GM18511 (cell line): ENCODE results near the gene SVOPL.

Experiments used
- ATAC-seq: cut with Tn5 transposase; IDR thresholded peaks from one replicate; pipeline ENCODE4 v1.9.1; 2021; ENCODE audit warnings: mild to moderate bottlenecking, moderate library complexity; ENCODE audit not compliant: unreplicated experiment

The SVOPL gene

DNA sequence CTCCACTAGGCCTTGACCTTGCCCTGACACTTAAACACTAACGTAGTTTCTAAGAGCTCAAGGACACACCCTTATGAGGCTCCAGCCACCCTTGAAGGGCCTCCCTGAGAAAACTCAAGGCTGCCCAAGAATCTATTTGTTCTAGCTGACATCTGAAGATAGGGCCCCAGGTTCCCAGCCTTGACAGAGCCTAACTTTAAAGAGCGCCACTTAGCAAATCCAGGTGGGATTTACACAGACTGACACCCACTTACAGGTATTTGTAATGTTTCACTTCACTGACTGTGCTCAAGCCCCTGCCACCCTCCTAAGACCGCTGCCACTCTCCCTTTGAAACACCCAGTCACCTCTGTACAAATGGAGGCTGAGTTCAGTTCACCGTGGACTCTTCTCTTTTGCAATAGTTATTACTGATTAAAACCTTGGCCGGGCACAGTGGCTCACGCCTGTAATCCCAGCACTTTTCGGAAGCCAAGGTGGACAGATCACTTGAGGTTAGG lies 90.4 kb downstream of the SVOPL start:
- ATAC-seq = no peak

DNA sequence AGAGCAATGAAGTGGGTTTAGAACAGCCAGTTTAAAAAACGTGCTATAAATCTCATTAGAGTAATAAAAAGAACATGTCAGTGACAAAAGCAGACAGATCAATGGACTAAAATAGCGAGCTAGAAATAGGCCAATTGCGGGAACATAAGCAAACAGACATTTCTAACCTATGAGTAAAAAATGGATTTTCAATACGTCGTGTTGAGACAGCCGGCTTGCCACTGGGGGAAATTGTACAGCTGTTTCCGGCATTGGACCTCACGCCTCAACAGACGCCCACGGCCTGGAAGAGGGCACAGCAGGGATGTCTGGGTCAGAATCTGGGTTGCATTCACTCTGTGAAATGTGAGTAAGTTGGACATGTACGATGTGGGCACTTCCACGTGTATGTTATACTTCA lies 92.9 kb downstream of the SVOPL start:
- no peak for ATAC-seq

DNA sequence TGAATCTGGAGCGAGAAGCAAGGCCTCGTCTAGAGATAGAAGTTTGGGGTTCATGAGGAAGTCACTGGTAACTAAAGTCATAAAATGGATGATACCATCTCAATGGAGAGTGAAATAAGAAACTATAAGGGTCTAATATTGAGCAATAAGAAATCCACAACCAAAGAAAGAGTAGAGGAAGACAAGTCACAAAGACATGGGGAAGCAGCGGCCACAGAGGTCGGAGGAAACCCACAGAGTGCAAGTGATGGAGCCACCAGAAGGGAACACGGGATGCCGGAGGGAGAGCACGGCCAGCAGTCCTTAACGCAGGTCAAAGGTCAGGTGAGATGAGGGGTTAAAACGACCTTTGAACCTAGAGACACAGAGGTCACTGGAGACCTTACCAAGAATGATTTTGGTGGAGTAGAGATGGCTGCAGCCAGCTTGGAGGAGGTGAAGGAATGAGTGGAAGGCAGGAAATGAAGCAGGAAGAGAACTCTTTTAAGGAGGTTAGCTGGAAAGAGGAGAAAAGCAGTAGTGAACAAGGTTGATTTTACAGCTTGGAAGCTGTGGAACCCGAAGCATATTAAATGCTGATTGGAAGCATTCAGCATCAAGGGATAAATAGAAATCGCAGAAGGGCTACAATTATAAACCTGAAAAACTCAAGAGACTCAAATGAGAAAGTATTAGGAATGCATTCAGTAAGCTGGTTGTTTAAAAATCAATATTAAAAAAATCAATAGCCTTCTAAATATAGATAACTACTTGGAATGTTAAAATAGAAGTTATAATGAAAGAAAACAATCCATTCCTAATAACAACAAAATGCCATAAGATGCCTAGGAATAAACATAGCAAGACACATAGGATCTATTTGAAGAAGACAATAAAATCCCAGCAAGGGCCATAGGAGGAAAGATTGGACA lies 93.7 kb downstream of the SVOPL start:
- no peak for ATAC-seq

DNA sequence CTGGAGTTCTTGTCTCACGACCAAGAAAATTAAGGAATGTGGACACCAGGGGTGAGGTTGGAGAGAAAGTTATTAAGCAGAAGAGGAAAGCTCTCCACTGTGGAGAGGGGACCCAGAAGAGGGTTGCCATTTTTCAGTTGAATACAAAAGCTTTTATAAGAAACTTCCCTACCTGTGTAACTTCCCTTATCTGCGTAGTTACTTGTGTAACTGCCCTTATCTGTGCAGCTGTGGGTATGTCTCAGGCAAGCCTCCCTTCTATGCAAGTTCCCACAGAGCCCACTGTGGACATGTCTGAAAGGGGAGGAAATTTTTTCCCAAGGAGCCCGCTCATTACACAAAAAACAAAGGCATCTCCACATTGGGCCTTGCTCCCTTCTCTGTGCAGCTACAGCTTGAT lies 94.9 kb downstream of the SVOPL start:
- no peak for ATAC-seq

DNA sequence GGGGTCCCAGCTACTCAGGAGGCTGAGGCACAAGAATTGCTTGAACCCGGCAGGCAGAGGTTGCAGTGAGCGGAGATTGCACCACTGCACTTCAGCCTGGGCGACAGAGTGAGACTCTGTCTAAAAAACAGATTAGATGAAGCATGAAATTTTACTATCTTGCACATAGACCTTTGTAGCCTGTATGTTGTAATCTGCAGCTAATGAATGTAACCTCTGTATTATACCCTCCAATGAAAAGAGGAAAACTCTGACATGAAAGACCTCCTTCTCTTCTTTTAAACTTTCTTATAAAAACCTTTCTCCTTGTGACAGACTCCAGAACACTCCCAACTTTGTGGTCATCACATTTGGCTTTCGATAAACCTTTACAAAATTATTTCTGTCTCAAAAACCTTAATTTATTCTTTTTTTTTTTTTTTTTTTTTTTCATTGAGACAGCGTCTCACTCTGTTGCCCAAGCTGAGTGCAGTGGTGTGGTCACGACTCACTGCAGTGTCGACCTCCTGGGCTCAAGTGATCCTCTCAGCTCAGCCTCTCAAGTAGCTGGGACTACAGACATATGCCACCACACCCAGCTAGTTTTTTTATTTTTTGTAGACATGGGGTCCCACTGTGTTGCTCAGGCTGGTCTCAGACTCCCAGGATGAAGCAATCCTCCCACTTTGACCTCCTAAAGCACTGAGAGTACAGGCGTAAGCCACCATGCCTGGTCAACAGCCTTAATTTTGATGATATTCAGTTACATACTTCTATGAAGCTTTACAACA lies 97.4 kb downstream of the SVOPL start:
- ATAC-seq = no peak

DNA sequence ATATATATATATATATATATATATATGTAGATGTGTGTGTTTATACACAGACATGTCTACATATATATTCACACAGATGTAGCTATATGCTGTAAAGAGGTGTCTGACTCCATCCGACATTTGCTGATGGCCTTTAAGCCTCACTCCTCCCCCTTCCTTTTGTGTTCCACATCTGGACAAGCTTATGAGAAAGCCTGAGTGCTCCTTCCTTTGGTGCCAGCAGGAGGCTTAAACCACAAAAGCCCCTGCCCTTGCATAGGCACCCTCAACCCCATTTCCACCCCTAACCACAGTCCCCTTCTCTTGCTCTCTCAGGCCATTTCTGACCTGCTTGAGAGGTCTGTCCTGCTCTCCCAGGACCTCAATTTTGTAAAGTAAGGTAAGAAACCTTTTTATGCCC lies 98.7 kb downstream of the SVOPL start:
- no peak for ATAC-seq

DNA sequence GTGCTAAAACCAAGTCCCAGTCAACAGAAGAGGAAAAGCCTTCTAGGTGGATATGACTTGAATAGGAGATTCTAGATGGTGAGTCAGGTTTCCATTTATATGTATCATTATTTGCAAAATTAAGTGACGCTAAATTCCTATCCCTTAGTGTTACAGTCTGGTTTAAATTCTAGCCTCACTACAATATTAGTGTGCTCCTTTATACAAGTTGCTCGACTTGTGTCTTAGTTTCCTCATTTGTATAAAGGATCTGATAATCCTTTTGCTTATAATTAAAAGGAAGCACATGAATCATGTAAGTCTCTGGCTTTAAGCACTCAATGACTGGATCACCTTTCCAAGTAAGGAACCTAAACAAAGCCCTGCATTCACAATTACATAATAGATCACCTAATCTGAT lies 105.7 kb downstream of the SVOPL start:
- no peak for ATAC-seq

DNA sequence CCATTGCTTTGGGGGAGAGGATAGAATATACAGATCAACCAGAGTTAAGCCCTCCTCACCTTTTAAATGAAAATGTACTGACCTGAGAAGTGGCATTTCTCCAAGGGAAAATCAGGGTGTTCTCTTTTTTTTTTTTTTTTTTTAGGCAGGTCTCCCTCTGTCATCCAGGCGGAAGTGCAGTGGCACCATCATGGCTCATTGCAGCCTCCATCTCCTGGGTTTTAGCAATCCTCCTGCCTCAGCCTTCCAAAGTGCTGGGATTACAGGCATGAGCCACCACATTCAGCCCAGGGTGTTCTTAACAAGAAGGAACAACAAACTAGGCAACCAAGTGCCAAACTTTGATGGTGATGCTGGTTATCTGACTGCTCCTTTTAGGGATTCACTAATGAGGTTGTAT lies 111.0 kb downstream of the SVOPL start:
- no peak for ATAC-seq

DNA sequence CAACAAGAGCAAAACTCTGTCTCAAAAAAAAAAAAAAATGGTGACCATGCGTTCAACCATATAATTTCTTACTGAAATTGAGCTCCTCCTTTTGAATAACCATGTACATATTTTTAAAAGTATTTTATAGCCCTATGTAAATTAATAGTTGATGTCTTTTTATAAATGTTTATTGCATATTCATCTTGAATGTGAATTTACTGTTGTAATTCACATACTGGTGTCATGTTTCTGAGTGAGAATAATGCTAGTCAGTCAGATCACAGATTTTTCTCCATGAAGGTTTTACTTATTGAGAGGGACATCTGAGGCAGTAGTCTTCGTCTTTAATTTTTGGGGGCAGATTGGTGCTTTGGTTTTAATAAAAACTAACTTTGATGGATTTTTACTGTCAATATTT lies 112.2 kb downstream of the SVOPL start:
- ATAC-seq = no peak

DNA sequence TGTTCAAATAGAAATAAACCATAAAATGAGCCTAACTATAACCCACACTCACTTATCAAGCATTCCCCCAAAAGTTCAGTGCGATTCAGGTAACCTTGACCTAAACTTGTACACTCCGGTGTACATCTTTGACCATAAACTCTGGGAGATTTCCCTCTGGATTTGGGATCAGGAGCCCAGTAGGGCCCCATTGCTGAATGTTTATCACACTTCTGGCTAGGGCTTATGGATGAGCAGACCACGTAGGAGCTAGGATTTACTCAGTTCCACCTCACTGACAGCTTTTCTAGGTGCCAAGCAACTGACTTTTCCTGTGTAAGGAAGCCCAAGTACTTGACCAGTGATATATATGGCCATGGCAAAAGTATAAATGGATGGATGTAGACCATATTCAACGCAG lies 113.7 kb downstream of the SVOPL start:
- no peak for ATAC-seq

DNA sequence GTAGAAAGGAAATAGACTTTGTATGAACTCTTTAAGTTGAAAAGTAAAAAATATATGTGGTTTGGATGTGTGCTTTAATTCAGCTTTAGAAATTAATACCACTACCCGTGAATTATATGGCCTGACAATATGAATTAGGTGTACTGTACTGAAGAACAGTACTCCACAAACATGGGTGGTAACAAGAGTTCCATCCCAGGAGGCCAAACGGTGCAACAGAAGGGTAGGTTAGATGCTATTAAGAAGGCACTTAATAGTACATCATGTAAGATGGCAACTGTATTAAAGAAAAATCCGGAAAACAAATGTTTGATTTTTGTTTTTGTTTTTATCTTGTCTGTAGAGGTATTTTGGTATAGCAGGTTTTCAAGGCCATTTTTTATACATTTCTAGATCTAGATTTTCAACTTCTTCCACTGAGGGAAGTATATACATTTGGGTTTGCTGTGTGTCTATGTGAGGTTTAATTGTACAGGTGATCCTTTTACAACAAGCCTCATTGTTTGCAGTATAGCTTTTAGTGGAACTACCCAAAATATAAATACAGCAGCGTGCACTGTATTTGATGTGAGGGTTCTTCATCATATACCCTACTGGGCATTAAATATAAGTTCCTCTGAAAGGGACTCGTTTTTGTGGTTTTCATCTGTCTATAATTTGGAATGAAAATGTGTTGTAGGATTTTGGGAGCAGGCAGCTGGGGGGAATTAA lies 115.7 kb downstream of the SVOPL start:
- ATAC-seq = no peak

DNA sequence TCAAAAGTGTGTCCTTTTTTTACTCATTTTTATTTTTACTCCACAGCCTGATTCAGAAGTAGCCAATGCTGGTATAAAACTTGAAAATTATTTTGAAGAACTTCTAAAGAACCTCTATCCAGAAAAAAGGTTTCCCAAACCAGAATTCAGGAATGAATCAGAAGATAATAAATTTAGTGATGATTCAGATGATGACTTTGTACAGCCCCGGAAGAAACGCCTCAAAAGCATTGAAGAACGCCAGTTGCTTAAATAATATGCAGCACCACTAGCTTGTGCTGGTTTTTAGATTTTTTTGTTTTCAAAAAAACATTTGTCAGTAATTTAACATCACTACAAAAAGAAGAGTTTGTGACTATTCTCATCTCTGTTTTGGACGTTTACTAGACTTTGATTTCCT lies 116.5 kb downstream of the SVOPL start:
- no peak for ATAC-seq

DNA sequence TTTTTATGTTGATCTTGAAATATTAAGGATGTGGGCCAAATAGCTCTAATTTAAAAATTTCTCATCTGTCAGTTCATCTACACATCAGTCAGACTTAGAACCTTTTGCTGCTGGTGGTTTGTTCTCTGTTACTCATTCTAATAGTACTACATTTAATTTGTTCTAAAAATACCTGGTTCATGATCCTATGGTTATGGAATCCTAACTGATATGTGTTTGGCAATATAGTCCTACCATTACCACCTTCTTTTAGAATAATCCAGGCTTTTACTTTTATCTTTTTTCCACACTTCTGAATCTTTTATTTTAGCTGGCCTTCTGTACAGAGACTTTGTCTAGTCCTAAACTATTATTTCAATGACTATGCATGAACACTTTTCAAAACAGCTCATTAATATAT lies 116.9 kb downstream of the SVOPL start:
- ATAC-seq = no peak

DNA sequence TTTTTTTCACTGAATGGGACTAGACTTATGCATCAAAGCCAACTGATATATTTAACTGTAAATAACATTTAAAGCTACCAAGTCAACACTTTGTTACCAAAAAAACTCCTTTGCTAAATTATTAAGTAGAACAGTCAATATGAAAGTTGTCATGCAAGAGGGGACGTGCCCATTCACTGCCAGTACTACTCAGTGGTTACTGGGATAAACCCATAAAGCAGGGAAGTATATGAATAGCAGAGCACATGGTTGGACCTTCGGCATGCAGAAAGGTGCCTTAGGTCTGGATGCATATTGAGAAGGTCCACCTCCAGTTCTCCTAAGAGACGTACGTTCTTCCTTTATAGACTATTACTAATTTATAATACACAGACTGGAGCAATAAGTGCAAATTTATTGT lies 120.1 kb downstream of the SVOPL start:
- no peak for ATAC-seq

DNA sequence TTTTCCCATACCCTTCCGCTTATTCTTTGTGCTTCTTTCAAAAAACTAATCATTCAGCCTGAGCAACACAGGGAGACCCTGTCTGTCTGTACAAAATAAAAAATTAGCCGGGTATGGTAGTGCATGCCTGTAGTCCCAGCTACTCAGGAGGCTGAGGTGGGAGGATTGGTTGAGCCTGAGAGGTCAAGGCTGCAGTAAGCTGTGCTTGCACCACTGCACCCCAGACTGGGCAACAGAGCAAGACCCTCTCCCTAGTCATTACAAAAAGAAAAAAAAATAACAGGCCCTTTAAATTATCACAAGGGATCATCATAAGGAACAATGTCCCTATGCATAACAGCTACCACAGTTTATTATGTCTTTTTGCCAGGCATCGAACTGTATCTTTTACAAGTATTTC lies 121.5 kb downstream of the SVOPL start:
- ATAC-seq = no peak

DNA sequence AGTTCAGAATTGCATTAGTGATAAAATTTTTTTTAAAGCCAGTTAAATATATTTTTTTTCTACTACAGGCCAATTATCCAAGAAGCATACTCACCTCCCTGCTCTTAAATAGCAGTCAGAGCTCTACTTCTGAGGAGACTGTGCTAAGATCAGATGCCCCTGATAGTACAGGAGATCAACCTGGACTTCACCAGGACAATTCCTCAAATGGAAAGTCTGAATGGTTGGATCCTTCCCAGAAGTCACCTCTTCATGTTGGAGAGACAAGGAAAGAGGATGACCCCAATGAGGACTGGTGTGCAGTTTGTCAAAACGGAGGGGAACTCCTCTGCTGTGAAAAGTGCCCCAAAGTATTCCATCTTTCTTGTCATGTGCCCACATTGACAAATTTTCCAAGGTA lies 122.0 kb downstream of the SVOPL start:
- no peak for ATAC-seq

DNA sequence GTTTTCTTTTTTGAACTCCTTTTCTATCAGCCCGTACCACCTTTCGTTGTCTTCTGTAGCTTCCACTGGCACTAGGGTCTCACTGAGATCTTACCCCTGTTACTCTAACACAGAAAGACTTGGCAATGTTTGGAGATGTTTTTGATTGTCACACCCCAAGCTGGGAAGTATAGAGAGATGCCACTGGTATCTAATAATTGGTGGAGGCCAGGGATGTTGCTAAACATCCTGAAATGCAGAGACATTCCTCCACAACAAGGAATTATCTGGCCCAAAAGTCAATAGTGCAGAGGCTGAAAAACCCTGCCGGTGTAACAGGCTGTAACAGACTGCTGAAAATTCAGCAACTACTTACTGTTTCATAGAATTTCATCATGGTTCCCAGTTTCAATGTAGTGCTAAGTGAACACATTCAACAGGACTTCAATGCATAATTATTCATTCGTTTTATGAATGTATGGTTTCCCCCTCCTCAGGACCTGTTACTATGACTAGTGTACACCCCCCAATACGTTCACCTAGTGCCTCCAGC lies 125.2 kb downstream of the SVOPL start:
- no peak for ATAC-seq

DNA sequence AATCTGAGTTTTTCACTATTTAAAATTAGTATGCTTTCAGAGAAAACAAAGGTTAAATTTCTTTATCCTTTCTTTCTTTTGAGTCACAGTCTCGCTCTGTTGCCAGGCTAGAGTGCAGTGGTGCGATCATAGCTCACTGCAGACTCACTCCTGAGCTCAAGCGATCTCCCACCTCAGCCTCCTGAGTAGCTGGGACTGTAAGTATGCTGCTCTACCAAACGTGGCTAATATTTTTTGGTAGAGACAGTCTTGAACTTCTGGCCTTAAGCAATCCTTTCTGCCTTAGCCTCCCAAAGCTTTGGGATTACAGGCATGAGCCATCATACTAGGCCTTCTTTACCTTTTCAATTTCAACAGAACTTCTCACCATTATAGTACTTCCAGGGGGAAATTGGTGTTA lies 127.4 kb downstream of the SVOPL start:
- no peak for ATAC-seq

DNA sequence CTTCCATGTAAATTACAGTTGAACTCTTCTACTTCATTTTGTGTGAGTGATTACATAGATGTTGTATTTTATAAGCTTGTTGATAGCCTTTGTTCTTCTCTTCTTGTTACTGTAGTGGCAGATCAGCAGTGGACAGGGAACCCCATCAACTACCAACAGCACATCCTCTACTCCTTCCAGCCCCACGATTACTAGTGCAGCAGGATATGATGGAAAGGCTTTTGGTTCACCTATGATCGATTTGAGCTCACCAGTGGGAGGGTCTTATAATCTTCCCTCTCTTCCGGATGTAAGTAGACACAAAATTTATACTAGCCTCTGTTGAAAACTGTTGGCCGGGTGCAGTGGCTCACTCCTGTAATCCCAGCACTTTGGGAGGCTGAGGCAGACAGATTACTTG lies 130.4 kb downstream of the SVOPL start:
- ATAC-seq = no peak

DNA sequence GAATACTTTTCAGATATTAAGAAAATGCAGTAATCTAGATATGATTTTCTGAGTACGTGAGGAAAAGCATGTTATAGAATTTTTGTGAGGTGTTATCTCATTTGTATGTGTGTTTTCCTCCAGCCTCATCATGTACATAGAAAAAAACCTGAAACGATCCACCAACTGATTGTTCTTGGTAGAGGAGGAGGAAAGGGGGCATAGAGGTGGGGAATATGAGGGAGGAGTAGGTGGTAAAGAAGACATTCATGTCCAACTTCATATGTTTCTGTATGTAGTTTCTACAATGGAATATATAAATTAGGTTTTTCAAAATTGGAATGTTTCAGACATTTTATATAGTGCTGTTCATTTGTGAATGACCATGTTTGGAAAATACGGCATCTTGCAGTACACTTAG lies 131.7 kb downstream of the SVOPL start:
- no peak for ATAC-seq

DNA sequence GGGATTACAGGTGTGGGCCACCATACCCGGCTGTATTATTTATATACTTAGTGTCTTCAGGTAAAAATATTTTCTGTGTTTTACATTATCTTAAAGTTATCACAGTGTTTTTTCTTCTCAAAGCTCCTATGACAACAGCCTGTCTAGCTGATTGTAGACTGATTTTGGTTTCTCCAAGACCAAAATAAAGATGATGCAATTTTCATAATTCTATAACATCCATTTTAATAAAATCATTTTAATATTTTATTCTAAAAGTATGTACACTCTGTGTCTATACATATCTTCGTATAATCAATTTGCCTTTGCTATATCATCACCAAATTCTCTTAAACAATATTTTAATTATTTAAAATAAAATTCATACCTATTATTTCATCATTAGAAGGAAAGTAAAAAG lies 132.5 kb downstream of the SVOPL start:
- no peak for ATAC-seq
